Thymus (tissue), 11 donors: Measurements from ENCODE around the gene ELMO2. TPM values are rescaled to one million over a fixed set of nuclear protein-coding genes. Genes with fewer than 3 reads are reported as not detected.

ENCODE experiments used
- DNase-seq, 9 donors: peaks; one replicate each; pipeline ENCODE4 v3.0.0-alpha.2; 2013; ENCODE audit warnings: low spot score in 9 of 9, low read depth in 6 of 9, missing footprints in 1 of 9
- H3K27ac ChIP-seq, 2 donors: one replicate each; pipeline ENCODE4 v1.5.1; 2013; ENCODE audit warnings: control low read depth in 1 of 2, low read depth in 1 of 2, low read length in 1 of 2, mild to moderate bottlenecking in 1 of 2, moderate library complexity in 1 of 2
- H3K27me3 ChIP-seq, 2 donors: one replicate each; pipeline ENCODE4 v1.5.1; 2013; ENCODE audit warnings: low read length in 1 of 2; ENCODE audit not compliant: control insufficient read depth in 2 of 2, insufficient read depth in 1 of 2
- H3K36me3 ChIP-seq, 2 donors: one replicate each; pipeline ENCODE4 v1.5.1; 2013; ENCODE audit warnings: low read length in 1 of 2, mild to moderate bottlenecking in 1 of 2, moderate library complexity in 1 of 2; ENCODE audit not compliant: control insufficient read depth in 2 of 2, insufficient read depth in 2 of 2
- H3K4me1 ChIP-seq, 2 donors: one replicate each; pipeline ENCODE4 v1.5.1; 2013; ENCODE audit warnings: low read length in 2 of 2; ENCODE audit not compliant: control insufficient read depth in 2 of 2, insufficient read depth in 2 of 2
- H3K4me3 ChIP-seq, 2 donors: one replicate each; pipeline ENCODE4 v1.5.1; 2013; ENCODE audit warnings: low read length in 2 of 2, control low read depth in 1 of 2, mild to moderate bottlenecking in 1 of 2
- H3K9me3 ChIP-seq, 2 donors: one replicate each; pipeline ENCODE4 v1.5.1; 2013; ENCODE audit warnings: low read length in 1 of 2, mild to moderate bottlenecking in 1 of 2; ENCODE audit not compliant: control insufficient read depth in 2 of 2, insufficient read depth in 1 of 2
- WGBS: extraction: QIAGEN DNeasy Blood & Tissue Kit; methylation state at CpG from one replicate; pipeline ENCODE4 v1.1.7; 2013; 5-methylcytosine and 5-hydroxymethylcytosine counted together
- polyA plus RNA-seq: library from polyadenylated mRNA; stranded (reverse); fragments of 200-250 nt; gene quantifications from one replicate; pipeline ENCODE4 v1.2.3, GENCODE V29; 2013
- total RNA-seq: library from RNA; stranded (reverse); fragments of 120-200 nt; gene quantifications from one replicate; pipeline ENCODE4 v1.2.4, GENCODE V29; 2013
- donor health status: healthy.

ELMO2 gene
- total and polyA plus RNA-seq, 2 donors: 23.3 to 32.9 TPM

GRCh38 chr20:46358346-46359058 is 47.9 kb downstream of the ELMO2 start:
- no peak for DNase-seq
- Histone ChIP-seq H3K27me3 (no peaks in the 10 kb centered on the region), H3K4me1 (peaks cover 1 to 17% of the 10 kb centered on the region in 2 donors), H3K36me3 (peaks cover 24 to 50% of the 10 kb centered on the region in 2 donors), H3K27ac (no peak overlapping the region), H3K9me3 (no peaks in the 10 kb centered on the region), H3K4me3 (no peak overlapping the region)
- 97% methylated on average over 19 of the region's 19 CpGs for WGBS

- Histone ChIP-seq H3K4me3 (no peak overlapping the region), H3K36me3 (peaks cover 19 to 50% of the 10 kb centered on the region in 2 donors), H3K27ac (no peak overlapping the region), H3K9me3 (no peaks in the 10 kb centered on the region), H3K4me1 (peaks cover 0 to 8% of the 10 kb centered on the region in 2 donors), H3K27me3 (no peaks in the 10 kb centered on the region)
- no peak for DNase-seq
- WGBS: 47% methylated on average over 13 of the region's 13 CpGs
Observed at GRCh38 chr20:46357030-46357514, 49.3 kb downstream of the ELMO2 start.

GRCh38 chr20:46356195-46357029 is 50.0 kb downstream of the ELMO2 start:
- H3K36me3 ChIP-seq: peaks cover 18 to 56% of the 10 kb centered on the region in 2 donors
- no peak for DNase-seq
- 94% methylated on average over 23 of the region's 23 CpGs for WGBS

GRCh38 chr20:46355778-46356177 is 50.6 kb downstream of the ELMO2 start:
- H3K4me3 ChIP-seq: no peak overlapping the region
- DNase-seq: no peak
- H3K9me3 ChIP-seq: no peaks in the 10 kb centered on the region
- no peak overlapping the region for H3K27ac ChIP-seq
- 98% methylated on average over 7 of the region's 7 CpGs for WGBS
- H3K4me1 ChIP-seq: peaks cover 0 to 1% of the 10 kb centered on the region in 2 donors
- no peaks in the 10 kb centered on the region for H3K27me3 ChIP-seq
- H3K36me3 ChIP-seq: peaks cover 18 to 62% of the 10 kb centered on the region in 2 donors

More at GRCh38 chr20:46356195-46357029, 50.0 kb downstream of the ELMO2 start:
- no peak overlapping the region for H3K4me3 ChIP-seq
- H3K27me3 ChIP-seq: no peaks in the 10 kb centered on the region
- no peaks in the 10 kb centered on the region for H3K9me3 ChIP-seq
- H3K4me1 ChIP-seq: peaks cover 0 to 3% of the 10 kb centered on the region in 2 donors
- H3K27ac ChIP-seq: no peak overlapping the region

GRCh38 chr20:46354920-46355654 is 51.3 kb downstream of the ELMO2 start:
- Histone ChIP-seq H3K27ac (no peak overlapping the region), H3K27me3 (no peaks in the 10 kb centered on the region), H3K4me3 (no peak overlapping the region), H3K36me3 (peaks cover 18 to 69% of the 10 kb centered on the region in 2 donors), H3K4me1 (peaks cover 0 to 8% of the 10 kb centered on the region in 2 donors), H3K9me3 (no peaks in the 10 kb centered on the region)
- 97% methylated on average over 20 of the region's 20 CpGs for WGBS
- DNase-seq: no peak

- Histone ChIP-seq H3K9me3 (no peaks in the 10 kb centered on the region), H3K36me3 (peaks cover 21 to 68% of the 10 kb centered on the region in 2 donors), H3K27me3 (no peaks in the 10 kb centered on the region), H3K27ac (no peak overlapping the region), H3K4me3 (no peak overlapping the region), H3K4me1 (peaks cover 0 to 17% of the 10 kb centered on the region in 2 donors)
- DNase-seq: no peak
- WGBS: 97% methylated on average over 4 of the region's 4 CpGs
Observed at GRCh38 chr20:46354207-46354555, 52.2 kb downstream of the ELMO2 start.

- H3K36me3 ChIP-seq: peaks cover 21 to 63% of the 10 kb centered on the region in 2 donors
- DNase-seq: no peak
- peaks cover 0 to 22% of the 10 kb centered on the region in 2 donors for H3K4me1 ChIP-seq
- no peak overlapping the region for H3K4me3 ChIP-seq
- H3K27ac ChIP-seq: no peak overlapping the region
- no peaks in the 10 kb centered on the region for H3K27me3 ChIP-seq
- 96% methylated on average over 14 of the region's 14 CpGs for WGBS
- H3K9me3 ChIP-seq: no peaks in the 10 kb centered on the region
Observed at GRCh38 chr20:46353500-46354206, 52.8 kb downstream of the ELMO2 start.

GRCh38 chr20:46352370-46352938 is 54.0 kb downstream of the ELMO2 start:
- no peak for DNase-seq
- H3K9me3 ChIP-seq: no peaks in the 10 kb centered on the region
- H3K4me1 ChIP-seq: peaks cover 0 to 23% of the 10 kb centered on the region in 2 donors
- no peak overlapping the region for H3K4me3 ChIP-seq
- WGBS: 94% methylated on average over 18 of the region's 18 CpGs
- H3K27me3 ChIP-seq: no peaks in the 10 kb centered on the region
- peaks cover 19 to 54% of the 10 kb centered on the region in 2 donors for H3K36me3 ChIP-seq
- H3K27ac ChIP-seq: no peak overlapping the region
